HG03066 (cell line): ENCODE results near the gene NCAM2.
"Not testable (repeated sequence)": the region's sequence is repeated elsewhere in the genome, so short reads cannot be mapped to it uniquely, and the experiment has no call there.

ENCODE experiments used
- ATAC-seq: cut with Tn5 transposase; IDR thresholded peaks from one replicate; pipeline ENCODE4 v1.9.1; 2021; ENCODE audit warnings: low read depth; ENCODE audit not compliant: unreplicated experiment

Gene NCAM2

GRCh38 chr21:21402187-21402586 is 404.0 kb downstream of the NCAM2 start:
- ATAC-seq, result not testable (repeated sequence)

- peak; percentile 91 for ATAC-seq
These were observed 406.1 kb downstream of the NCAM2 start for GRCh38 chr21:21404261-21404660.

- ATAC-seq, result no peak
These were observed 408.7 kb downstream of the NCAM2 start for GRCh38 chr21:21406921-21407320.

DNA sequence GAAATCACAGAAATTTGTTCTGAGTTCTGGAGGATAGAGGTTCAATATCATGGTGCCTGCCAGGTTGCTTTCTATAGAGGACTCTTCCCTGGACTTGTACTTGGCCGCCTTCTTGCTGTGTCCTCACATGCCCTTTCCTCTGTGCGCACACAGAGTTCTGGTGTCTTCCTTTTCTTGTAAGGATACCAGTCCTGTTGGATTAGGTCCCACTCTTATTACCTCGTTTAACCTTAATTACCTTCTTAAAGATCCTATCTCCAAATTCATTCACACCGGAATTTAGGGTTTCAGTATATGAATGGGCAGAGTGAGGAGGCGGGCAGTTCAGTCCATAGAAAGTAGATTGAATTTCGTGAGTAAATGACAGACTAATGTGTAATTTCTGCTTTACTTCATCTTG is 413.9 kb downstream of the NCAM2 start:
- no peak for ATAC-seq

GRCh38 chr21:21415741-21416140 is 417.5 kb downstream of the NCAM2 start:
- ATAC-seq, result no peak

DNA sequence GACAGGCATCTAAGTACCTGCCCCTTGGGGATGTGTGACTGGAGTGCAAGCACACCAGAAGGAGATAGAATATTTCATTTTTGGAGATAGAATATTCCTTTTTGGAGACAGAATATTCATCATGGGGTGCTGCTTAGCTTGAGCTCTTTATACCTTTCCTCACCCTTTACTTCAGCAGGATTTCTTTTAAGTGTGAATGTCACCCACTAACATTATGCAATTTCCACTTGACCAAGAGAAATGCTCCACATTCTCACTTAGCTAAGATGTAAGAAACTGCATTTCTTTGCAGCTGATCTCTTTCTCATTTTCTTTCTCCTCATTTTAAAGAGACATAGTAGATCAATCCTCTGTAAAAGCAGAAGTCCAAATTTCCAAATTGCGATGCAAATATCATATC is 436.7 kb downstream of the NCAM2 start:
- ATAC-seq, result no peak

DNA sequence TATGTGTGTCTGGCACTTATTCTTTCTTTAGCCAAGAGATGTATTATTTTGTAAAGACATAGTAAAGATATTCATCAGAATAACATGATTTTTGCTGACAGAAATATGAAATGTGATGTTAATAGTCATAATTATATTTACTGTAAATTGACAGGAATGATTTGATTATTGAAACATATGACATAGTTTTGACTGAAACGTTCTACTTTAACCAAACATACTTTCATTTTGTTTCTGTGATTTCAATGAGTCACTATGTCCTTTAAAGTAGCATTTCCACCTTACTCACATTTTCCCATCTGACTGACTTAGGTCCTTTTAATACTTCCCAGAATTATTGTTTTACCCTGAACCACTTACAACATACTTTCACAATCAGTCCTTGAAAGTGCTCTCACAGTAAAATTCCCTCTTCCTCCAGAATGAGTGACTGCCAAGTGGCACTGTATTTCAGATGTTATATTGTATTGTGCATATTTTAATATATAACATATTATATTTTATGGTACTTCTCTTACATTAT is 437.9 kb downstream of the NCAM2 start:
- ATAC-seq, result no peak

GRCh38 chr21:21439761-21440160 is 441.6 kb downstream of the NCAM2 start:
- no peak for ATAC-seq

- no peak for ATAC-seq
These were observed 458.9 kb downstream of the NCAM2 start for GRCh38 chr21:21457077-21457476.

DNA sequence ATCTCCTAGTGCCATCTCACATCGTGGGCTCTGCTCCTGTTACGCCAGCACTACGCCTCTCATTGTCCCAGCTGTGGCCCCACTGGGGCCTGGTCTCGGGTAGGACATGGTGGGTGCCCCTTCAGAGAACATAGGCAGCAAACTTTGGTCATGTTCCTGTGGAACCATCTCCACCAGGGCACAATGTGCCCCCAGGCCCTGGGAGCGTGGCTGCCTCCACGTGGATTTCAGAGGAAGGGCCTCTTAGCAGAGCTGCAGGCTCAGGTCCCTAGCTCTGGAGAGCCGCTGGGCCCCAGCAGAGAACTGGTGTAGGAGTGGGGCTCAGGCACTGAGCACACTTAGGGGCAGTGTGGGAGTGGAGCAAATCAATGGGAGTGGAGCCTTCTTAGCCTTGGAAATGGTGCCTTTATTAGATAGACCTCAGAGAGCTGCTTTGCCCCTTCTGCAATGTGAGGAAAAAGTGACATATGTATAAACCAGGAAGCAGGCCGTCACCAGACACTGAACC is 460.0 kb downstream of the NCAM2 start:
- no peak for ATAC-seq

DNA sequence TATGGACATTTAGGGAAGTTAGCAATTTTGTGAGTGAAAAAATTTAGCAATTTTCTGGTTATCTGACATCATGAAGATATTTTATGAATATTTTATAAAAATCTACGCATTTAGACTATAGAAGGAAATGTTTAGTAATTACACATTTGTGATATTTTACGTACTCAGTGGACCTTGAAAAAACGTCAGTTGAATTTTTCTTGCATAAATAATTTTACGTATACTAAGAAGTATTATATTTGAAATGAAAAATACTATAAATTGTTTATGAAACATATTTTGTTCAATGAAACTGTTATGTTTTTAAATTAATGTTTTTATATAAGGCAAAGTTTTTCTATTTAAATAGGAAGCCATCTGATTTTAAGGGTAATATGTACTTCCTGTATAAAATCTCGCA is 462.8 kb downstream of the NCAM2 start:
- no peak for ATAC-seq

- no peak for ATAC-seq
These were observed 465.2 kb downstream of the NCAM2 start for GRCh38 chr21:21463456-21463855.

DNA sequence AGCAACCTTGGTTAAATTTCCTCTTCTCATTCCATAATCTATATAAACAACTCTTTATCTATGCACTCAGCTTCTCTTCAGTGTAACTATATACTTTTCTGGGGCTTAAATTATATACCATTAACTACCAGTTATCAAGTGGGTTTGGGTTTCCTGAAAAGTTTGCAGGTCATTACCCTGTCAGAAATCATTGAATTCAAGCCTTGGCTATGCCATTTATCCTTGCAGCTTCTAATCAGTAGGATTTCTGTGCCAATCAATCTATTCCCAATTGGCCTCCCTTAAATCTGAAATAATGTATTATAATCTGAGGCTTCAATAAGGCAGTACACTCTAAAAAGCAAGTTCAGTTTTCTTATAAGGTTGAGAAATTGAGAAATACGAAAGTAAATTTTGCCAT is 466.5 kb downstream of the NCAM2 start:
- no peak for ATAC-seq

DNA sequence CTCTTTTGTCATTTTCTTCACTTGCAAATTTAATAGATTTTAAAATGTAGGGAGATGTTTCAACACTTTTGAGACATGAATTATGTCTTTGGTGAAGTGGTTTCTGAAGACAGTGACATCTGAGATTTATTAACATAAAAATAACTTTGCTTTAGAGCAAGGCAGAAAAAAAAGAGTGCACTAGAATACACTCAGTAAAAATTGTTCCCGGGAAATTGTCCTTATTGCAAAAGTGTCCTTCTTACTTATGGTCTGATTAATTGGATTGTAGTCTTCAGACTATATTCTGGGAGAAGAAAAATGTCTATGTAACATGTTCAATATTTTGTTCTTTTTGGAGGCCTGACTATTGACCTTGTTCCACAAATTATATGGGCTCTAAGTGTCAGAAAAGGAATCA is 468.5 kb downstream of the NCAM2 start:
- ATAC-seq, result no peak

DNA sequence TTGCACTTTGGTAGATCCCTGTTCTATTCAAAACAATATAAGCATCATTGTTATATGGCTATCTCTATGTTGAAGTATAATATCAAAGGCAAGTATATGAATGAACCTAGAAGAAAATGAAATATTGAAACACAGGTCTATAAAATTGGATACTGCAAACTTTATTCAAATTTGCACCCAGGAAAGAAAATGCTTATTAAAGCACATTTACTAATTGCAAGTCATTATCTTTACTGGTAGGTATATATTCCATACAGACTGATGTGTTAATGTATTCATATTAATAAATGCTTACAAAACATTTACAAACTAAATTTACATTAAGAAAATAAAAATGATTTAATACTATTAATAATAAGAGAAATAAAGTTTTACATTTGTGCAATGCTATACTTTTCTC is 469.8 kb downstream of the NCAM2 start:
- no peak for ATAC-seq

DNA sequence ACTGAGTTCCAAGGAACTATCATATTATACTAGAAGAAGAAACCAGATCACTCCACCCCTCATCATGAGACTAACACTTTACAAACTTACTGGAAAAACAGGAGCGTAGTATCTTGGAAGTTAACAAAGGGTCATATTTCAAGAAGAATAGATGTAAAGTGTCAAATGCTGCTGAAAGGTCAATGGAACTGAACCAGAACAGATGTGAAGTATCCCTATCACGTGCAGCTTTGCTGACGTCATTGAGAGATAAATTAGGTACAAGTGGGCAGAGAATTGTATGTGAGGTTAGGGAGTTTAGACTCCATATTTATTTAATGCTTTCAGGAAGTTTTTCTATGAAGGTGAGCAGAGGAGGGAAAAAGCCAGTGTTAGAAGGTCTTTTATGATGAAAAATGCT is 483.0 kb downstream of the NCAM2 start:
- ATAC-seq, result no peak

DNA sequence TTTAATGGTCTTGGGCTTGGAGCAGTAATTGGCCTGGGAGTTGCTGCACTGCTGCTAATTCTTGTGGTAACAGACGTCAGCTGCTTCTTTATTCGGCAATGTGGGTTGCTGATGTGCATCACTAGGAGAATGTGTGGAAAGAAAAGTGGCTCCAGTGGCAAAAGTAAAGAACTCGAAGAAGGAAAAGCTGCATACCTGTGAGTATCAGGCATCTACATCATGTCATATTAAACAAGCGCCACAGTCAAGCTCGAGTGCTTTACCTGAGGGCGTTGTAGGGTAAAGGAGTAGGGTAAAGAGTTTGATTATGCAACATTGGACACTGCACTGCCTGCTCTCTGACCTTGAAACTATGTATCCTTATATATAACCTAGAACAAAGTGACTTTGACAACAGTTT is 510.6 kb downstream of the NCAM2 start:
- no peak for ATAC-seq

- ATAC-seq, result no peak
These were observed 532.5 kb downstream of the NCAM2 start for GRCh38 chr21:21530680-21531079.

DNA sequence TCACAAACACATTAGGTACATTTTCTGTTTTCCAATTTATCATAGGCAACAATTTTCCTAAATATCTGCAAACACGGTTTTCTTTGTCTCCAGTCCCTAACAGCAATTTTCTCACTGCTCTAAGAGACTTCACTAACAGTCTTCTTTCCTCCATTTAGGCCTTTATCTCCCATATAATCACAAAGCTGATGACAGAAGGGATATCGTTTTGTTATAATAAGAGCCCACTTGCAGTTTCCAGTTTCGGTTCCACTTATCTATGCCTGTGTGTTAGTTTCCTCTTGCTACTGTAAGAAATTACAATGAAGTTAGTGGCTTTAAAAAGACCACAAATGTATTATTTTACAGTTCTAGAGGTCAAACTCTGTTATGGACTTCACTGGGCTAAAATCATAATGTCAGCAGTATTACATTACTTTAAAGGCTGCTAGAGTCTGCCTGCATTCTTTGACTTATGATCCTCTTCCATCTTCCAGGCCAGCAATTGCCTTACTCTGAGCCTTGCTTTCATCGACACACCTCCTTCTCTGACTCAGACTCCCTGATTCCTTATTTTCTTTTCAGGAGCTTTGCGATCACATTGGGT is 549.3 kb downstream of the NCAM2 start:
- ATAC-seq, result no peak

DNA sequence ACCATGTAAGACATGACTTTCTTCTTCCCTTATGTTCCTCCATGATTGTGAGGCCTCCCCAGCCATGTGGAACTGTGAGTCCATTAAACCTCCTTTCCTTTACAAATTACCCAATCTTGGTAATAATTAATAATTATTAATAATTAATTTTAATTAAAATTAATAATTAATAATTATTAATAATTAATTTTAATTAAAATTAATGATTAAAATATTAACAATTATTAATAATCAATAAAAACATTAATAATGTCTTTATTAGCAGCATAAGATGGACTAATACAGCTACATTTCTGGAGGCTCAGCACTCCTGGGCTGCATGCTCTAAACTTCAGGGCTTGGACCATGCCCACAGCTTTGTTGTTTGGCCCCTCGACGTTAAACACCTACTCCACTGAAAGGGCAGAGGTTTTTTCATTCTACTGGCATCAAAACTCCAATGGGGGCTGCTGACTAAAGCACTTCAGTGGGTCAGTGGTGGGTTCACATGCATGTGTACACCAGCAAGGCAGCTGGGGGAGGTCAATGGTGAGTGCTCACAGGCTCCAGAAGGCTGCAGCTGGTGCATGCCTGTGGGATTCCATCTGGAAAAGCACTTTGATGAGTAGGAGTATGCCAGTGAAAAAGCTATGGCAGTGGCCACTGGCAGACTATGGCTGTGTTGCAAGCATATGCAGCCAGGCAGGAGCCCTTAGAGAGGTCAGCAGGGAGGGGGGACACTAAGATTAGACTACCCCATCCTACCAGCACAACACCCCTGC is 561.3 kb downstream of the NCAM2 start:
- no peak for ATAC-seq
